HG02852 (cell line): ENCODE results near the gene ZNF586.
"Not testable (repeated sequence)": the region's sequence is repeated elsewhere in the genome, so short reads cannot be mapped to it uniquely, and the experiment has no call there.

Experiments used
- ATAC-seq: cut with Tn5 transposase; IDR thresholded peaks from one replicate; pipeline ENCODE4 v1.9.1; 2021; ENCODE audit warnings: mild to moderate bottlenecking, moderate library complexity; ENCODE audit not compliant: unreplicated experiment

Gene ZNF586

GRCh38 chr19:57769345-57770131 is at the start of gene ZNF586:
ZNF586 (plus strand) TSS chr19:57769676; CDS start chr19:57769843, 167 bp downstream.
- ATAC-seq, result peak; percentile 94

- no peak for ATAC-seq
Measured at GRCh38 chr19:57719901-57720519, 49.5 kb upstream of the ZNF586 start.

DNA sequence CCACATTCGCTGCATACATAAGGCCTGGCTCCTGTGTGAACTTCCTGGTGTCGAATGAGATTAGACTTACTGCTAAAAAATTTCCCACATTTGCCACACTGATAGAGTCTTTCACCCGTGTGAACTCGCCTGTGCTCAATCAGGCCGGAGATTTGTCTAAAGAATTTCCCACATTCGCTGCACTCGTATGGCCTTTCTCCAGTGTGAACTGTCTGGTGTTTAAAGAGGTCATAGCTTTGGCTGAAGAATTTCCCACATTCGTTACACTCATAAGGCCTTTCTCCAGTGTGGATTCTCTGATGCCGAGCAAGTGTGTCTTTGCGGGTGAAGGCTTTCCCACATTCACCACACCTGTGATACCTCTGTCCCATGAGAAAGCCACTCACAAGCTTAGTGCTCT is 48.6 kb upstream of the ZNF586 start:
- no peak for ATAC-seq

DNA sequence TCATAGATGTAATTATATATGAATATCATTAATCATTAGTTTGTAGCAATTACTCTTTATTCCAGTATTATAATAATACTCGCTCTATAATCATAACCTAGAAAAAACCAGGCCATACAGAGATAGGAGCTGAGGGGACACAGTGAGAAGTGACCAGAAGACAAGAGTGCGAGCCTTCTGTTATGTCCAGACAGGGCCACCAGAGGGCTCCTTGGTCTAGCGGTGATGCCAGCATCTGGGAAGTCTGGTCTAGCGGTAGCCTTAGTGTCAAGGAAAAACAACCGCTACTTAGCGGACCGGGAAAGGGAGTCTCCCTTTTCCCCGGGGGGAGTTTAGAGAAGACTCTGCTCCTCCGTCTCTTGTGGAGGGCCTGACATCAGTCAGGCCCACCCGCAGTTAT is 31.2 kb upstream of the ZNF586 start:
- ATAC-seq, result not testable (repeated sequence)

- ATAC-seq, result not testable (repeated sequence)
Measured at GRCh38 chr19:57738770-57739169, 30.7 kb upstream of the ZNF586 start.

- ATAC-seq, result peak; percentile 96
Measured at GRCh38 chr19:57746580-57747471, 22.6 kb upstream of the ZNF586 start, which contains the start of gene ZNF776. ZNF776 (plus strand) TSS chr19:57746815; CDS start chr19:57747059, 244 bp downstream.

- ATAC-seq, result no peak
Measured at GRCh38 chr19:57747472-57747807, 22.0 kb upstream of the ZNF586 start.

- ATAC-seq, result no peak
Measured at GRCh38 chr19:57748029-57748428, 21.4 kb upstream of the ZNF586 start.

GRCh38 chr19:57754091-57754673 is 15.3 kb upstream of the ZNF586 start:
- ATAC-seq, result no peak

- no peak for ATAC-seq
Measured at GRCh38 chr19:57755031-57755430, 14.4 kb upstream of the ZNF586 start.

GRCh38 chr19:57757941-57758340 is 11.5 kb upstream of the ZNF586 start:
- no peak for ATAC-seq

- ATAC-seq, result no peak
Measured at GRCh38 chr19:57759096-57759495, 10.4 kb upstream of the ZNF586 start.

GRCh38 chr19:57771417-57771816 is 1.9 kb downstream of the ZNF586 start:
- no peak for ATAC-seq

GRCh38 chr19:57773488-57773887 is 4.0 kb downstream of the ZNF586 start:
- ATAC-seq, result no peak

DNA sequence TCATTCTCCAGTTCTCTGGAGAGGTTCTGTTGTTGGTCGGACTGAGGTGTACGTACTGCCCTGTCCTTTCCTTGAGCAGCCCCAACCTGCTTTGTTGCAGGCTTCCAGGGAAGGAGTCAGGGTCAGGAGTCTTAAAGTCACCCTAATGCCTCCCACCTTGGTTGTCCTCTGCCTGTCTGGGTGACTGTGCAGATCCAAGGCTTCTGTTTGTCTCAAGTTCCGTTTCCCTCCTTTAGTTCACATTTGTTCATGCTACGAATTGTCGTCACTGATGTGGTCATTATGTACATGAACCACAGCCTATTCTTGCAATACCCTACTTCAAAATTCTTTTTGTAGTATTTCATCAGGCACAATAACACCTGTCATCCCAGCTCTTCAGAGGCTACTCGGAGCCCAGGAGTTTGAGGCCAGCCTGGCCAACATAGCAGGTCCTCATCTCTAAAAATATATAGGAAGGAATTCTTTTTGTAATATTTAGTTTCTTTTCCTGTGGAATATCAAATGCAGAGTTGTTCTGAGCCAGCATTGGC is 7.4 kb downstream of the ZNF586 start:
- no peak for ATAC-seq

- no peak for ATAC-seq
Measured at GRCh38 chr19:57778336-57778735, 8.9 kb downstream of the ZNF586 start.

GRCh38 chr19:57779220-57779845 is 9.9 kb downstream of the ZNF586 start:
- no peak for ATAC-seq

GRCh38 chr19:57786286-57786685 is 16.8 kb downstream of the ZNF586 start:
- no peak for ATAC-seq

DNA sequence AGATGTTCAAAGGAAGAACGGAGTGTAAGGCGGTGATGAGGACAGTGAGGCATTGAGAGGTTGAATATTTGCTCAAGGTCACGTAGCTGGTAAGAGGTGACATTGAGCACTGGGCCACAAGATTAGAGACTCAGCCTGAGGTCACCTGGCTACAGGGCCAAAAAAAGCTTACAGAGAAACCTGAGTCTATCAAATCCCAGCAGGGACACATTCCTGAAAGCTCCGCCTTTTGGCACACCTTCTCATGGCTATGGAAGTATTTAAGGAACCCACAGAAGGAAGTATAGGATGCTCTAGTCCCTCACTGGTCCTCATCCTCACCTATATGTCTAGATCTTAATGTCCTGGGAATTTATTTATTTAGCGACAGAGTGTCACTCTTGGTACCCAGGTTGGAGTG is 17.4 kb downstream of the ZNF586 start:
- ATAC-seq, result no peak

DNA sequence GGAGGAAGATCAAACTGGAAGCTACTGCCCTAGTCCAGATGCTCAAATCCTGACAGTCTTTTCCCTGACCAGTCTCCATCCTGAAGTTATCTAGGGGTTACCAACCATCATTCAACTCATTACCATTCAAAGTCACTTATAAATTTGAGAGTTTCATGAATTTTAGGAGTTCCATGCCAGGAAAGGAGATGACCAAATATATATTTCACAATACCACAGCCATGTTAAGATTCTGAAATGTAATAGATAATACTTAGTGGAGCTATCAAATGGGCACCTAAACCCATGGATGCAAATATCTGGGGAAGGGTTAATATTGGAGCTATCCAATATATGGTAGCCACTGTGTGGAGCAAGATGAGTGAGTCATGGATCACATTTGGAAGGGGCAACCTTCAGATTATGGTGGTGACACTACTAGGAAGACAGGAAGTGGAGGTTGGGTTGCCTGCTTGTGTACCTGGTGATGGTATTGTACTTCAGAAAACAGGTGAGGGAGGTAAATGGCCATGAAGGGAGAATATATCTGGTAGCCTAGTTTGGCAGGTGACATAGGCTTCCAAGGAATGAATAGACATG is 18.7 kb downstream of the ZNF586 start:
- ATAC-seq, result no peak
